HL-60 (cell line): Measurements from ENCODE around the gene PHF3.

Source experiments
- DNase-seq, 2 experiments: peaks; one replicate each; pipeline ENCODE4 v3.0.0-alpha.2; 2010 to 2020; ENCODE audit warnings: low read depth in 1 of 2, low spot score in 1 of 2
- H3K27ac ChIP-seq: fragments of 250-450 bp; sonication (Bioruptor Pico); replicated peaks from 2 replicates; pipeline ENCODE4 v1.5.1; 2020; ENCODE audit warnings: mild to moderate bottlenecking, moderate library complexity
- H3K27me3 ChIP-seq: fragments of 250-450 bp; sonication (Bioruptor Pico); 2 replicates; pipeline ENCODE4 v1.5.1; 2021; ENCODE audit warnings: mild to moderate bottlenecking, moderate library complexity; ENCODE audit not compliant: insufficient read depth, poor library complexity, severe bottlenecking
- H3K4me3 ChIP-seq: replicated peaks from 2 replicates; pipeline ENCODE4 v1.5.1; 2011; ENCODE audit warnings: mild to moderate bottlenecking, control low read depth, low read length; ENCODE audit not compliant: insufficient read depth
- CTCF ChIP-seq: IDR thresholded peaks from one replicate; pipeline ENCODE4 v1.5.1; 2011; ENCODE audit warnings: low read length, control low read depth, inconsistent platforms; ENCODE audit not compliant: insufficient read depth
- GABPA ChIP-seq: IDR thresholded peaks from 2 replicates; pipeline ENCODE4 v1.6.1; 2012; ENCODE audit warnings: low read depth
- POLR2AphosphoS5 ChIP-seq: IDR thresholded peaks from 2 replicates; pipeline ENCODE4 v1.6.1; 2012; ENCODE audit warnings: low read depth
- REST ChIP-seq: IDR thresholded peaks from 2 replicates; pipeline ENCODE4 v1.6.1; 2012; ENCODE audit warnings: low read depth; ENCODE audit not compliant: insufficient replicate concordance
- SPI1 ChIP-seq: IDR thresholded peaks from 2 replicates; pipeline ENCODE4 v1.6.1; 2012; ENCODE audit warnings: low read depth, mild to moderate bottlenecking, borderline replicate concordance

The PHF3 gene

DNA sequence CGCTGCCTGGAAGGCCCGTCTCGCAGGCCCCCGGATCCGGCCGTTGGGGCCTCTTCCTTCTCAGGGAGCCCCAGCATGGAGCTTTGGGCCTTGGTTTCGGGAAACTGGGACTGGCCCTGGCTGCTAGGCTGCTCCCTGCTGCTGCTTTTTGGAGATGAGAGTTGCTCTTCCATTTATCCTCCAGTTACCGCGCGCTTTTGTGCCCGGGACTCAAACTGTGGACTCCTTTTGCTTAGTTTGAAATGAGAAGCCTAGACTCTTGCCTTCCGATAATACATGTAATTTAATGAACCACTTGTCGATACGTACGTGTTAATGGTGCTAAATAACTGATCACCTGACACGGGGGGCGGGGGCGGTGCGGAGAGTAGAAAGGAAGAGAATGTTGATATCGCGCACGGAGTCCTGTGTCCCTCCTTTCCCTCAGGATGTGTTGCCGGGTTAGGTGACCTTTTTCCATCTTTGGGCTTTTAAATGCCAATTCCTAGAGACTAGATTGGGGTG, 968 bp downstream of the PHF3 start:
- peak in 1 of 2 experiments; percentile 47 for DNase-seq
- TF ChIP-seq CTCF (no peak), POLR2AphosphoS5 (no peak), GABPA (no peak), SPI1 (no peak), REST (no peak)

DNA sequence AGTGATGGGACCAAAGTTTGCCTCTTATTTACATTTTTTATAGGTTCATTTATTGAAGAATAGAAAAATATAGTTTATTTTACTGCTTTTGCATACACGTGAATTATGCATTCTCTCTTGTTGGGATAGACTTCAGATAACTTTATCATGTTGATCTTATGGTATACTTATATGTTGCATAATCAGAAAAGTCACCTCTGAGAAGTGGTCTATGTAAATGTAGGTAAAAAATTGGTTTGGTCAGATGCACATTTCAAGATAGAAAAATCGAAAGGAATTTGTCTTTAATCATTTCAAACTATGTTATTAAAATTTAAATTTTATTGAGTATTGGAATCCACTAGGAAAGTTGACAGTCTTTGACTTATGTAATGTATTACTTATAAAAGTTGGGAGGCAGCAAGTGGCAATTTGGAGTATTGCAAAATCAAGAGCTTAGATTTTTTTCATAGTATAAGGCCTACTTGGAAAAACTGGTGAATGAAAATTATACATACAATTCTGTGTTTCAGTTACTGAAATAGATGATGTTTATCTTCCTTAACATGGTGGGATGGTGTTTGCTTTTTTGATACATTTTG, 2.4 kb downstream of the PHF3 start:
- Histone ChIP-seq H3K4me3 (peak overlapping the region; percentile 81), H3K27ac (no peak overlapping the region), H3K27me3 (no peaks in the 10 kb centered on the region)
- TF ChIP-seq GABPA: no peak
- TF ChIP-seq SPI1: no peak
- no peak for TF ChIP-seq CTCF
- no peak for TF ChIP-seq REST
- no peak for TF ChIP-seq POLR2AphosphoS5
- no peak for DNase-seq

More for the DNA sequence above, 968 bp downstream of the PHF3 start:
- Histone ChIP-seq H3K4me3 (peak overlapping the region; percentile 81), H3K27me3 (no peaks in the 10 kb centered on the region), H3K27ac (peak overlapping the region; percentile 100)

DNA sequence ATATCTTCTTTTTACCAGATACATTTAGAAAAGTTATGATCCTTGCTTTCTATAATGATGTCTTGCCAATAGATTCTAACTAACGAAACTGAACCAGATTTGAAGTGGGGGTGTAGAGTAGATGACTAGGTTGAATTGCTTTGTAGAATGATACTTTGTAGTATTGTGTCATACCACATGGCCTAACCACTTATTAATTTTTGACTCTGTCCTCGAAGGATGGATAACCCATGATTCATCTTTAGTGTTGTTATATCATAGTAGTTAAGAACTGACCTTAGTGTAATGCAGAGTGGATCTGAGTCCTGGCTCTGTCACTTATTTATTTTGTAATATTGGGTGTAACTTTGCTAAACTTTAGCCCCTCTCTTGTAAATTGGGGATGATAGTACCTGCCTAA, 4.5 kb downstream of the PHF3 start:
- TF ChIP-seq GABPA: no peak
- no peak for TF ChIP-seq POLR2AphosphoS5
- no peak for DNase-seq
- H3K27ac ChIP-seq: no peak overlapping the region
- H3K27me3 ChIP-seq: no peaks in the 10 kb centered on the region
- no peak overlapping the region for H3K4me3 ChIP-seq

GRCh38 chr6:63643862-63644261, 8.3 kb downstream of the PHF3 start:
- no peak for TF ChIP-seq POLR2AphosphoS5
- TF ChIP-seq REST: no peak
- no peak for TF ChIP-seq SPI1
- TF ChIP-seq GABPA: no peak
- no peak for TF ChIP-seq CTCF
- DNase-seq: peak in 1 of 2 experiments; percentile 15
- H3K27me3 ChIP-seq: no peaks in the 10 kb centered on the region

More at GRCh38 chr6:63643862-63644261, 8.3 kb downstream of the PHF3 start:
- no peak overlapping the region for H3K4me3 ChIP-seq
- no peak overlapping the region for H3K27ac ChIP-seq
